ENCODE results near the gene GRK3. TPM values are rescaled to one million over a fixed set of nuclear protein-coding genes. Genes with fewer than 3 reads are reported as not detected.

GRK3 gene
- total and polyA plus RNA-seq, 12 donors: 0.97 to 9.0 (median 5.2) TPM

DNA sequence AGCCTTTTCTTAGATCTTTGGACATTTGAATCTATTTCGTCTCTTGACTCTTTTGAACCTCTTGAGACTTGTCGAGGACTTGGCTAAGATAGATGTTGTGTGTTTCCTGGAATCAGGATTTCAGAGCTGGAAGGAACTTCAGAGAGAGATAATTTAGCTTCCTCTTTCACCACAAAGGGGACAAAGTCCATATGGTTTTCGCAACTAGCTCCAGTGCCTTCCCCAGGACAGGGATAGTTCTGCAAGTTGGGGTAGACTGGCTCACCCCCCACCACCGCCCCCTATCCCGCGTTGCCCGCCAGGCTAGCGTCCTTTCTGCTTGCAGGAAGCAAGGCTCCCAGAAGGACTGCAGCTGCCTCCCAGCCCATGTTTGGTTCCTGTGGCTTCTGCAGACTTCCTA lies 101.8 kb downstream of the GRK3 start:
- Histone ChIP-seq H3K4me3 (peak overlapping the region in 5 of 10 donors; percentile 3 to 20 (median 12)), H3K36me3 (no peaks in the 10 kb centered on the region), H3K9me3 (no peaks in the 10 kb centered on the region), H3K4me1 (peaks cover 0 to 52% (median 20%) of the 10 kb centered on the region in 9 donors), H3K27me3 (no peaks in the 10 kb centered on the region), H3K27ac (peak overlapping the region in 7 of 10 donors; percentile 5 to 74 (median 35))
- peak; percentile 60 to 87 (median 68) for ATAC-seq
- TF ChIP-seq, protein P1, sequence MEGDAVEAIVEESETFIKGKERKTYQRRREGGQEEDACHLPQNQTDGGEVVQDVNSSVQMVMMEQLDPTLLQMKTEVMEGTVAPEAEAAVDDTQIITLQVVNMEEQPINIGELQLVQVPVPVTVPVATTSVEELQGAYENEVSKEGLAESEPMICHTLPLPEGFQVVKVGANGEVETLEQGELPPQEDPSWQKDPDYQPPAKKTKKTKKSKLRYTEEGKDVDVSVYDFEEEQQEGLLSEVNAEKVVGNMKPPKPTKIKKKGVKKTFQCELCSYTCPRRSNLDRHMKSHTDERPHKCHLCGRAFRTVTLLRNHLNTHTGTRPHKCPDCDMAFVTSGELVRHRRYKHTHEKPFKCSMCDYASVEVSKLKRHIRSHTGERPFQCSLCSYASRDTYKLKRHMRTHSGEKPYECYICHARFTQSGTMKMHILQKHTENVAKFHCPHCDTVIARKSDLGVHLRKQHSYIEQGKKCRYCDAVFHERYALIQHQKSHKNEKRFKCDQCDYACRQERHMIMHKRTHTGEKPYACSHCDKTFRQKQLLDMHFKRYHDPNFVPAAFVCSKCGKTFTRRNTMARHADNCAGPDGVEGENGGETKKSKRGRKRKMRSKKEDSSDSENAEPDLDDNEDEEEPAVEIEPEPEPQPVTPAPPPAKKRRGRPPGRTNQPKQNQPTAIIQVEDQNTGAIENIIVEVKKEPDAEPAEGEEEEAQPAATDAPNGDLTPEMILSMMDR (IDR thresholded peaks at IDR 0.05): peak in 1 of 9 donors; percentile 16
- WGBS, 2 donors: 22 to 34% methylated on average over 8 of the region's 8 CpGs
- DNase-seq: peak; percentile 52 to 63
- intact Hi-C loops (cut with DNase I): loop anchor here in 1 of 10 donors (10.0 kb wide), 1 partner anchor 102 kb away; the partner anchor contains the start of gene GRK3

DNA sequence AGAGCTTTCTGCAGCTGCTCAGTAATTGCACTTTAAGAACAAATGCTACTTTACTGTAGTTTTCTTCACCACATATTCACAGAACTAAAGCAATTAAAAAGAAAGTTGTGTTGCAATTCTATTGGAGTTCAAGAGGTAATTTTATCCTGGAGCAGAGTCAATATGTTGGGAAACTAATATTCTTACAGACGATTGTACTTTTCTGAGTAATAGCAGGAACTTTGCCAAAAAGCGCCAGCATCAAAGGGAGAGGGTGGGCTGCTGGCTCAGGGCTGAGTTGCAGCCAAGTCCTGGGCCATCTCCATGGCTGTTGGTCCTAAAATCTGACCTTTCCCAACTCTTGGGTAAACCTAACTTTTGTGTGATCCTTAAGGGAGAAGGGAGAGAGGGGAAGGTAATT lies 104.0 kb downstream of the GRK3 start:
- Histone ChIP-seq H3K4me3 (no peak overlapping the region), H3K9me3 (no peaks in the 10 kb centered on the region), H3K36me3 (no peaks in the 10 kb centered on the region), H3K27me3 (no peaks in the 10 kb centered on the region), H3K4me1 (peaks cover 0 to 47% (median 13%) of the 10 kb centered on the region in 9 donors), H3K27ac (no peak overlapping the region)
- TF ChIP-seq, protein P1 (IDR thresholded peaks at IDR 0.05): no peak
- DNase-seq: no peak
- intact Hi-C loops (cut with DNase I): loop anchor here in 1 of 10 donors (10.0 kb wide), 1 partner anchor 104 kb away; the partner anchor contains the start of gene GRK3
- WGBS, 2 donors: 41 to 53% methylated on average over 2 of the region's 2 CpGs
- ATAC-seq: peak in 1 of 8 donors; percentile 32

- ATAC-seq: peak in 2 of 8 donors; percentile 14 to 19
- intact Hi-C loops (cut with DNase I): loop anchor here in 1 of 10 donors (10.0 kb wide), 1 partner anchor 105 kb away; the partner anchor contains the start of gene GRK3
- H3K27ac ChIP-seq: peak overlapping the region in 1 of 10 donors; percentile 39
- no peaks in the 10 kb centered on the region for H3K9me3 ChIP-seq
- 84 to 86% methylated on average over 5 of the region's 5 CpGs for WGBS, 2 donors
- H3K27me3 ChIP-seq: no peaks in the 10 kb centered on the region
- H3K4me3 ChIP-seq: no peak overlapping the region
- H3K4me1 ChIP-seq: peaks cover 0 to 47% (median 9%) of the 10 kb centered on the region in 9 donors
- peaks cover 0 to 6% (median 0%) of the 10 kb centered on the region in 9 donors for H3K36me3 ChIP-seq
- no peak for DNase-seq
- TF ChIP-seq, protein P1 (IDR thresholded peaks at IDR 0.05): no peak
Observed at GRCh38 chr22:25669253-25670069, 105.0 kb downstream of the GRK3 start.

GRCh38 chr22:25670070-25670461 lies 105.6 kb downstream of the GRK3 start:
- DNase-seq: no peak
- Histone ChIP-seq H3K36me3 (peaks cover 0 to 9% (median 0%) of the 10 kb centered on the region in 9 donors), H3K4me3 (no peak overlapping the region), H3K27me3 (no peaks in the 10 kb centered on the region), H3K4me1 (peaks cover 0 to 47% (median 9%) of the 10 kb centered on the region in 9 donors), H3K27ac (peak overlapping the region in 1 of 10 donors; percentile 39), H3K9me3 (no peaks in the 10 kb centered on the region)
- intact Hi-C loops (cut with DNase I): no loop called here
- TF ChIP-seq, protein P1 (IDR thresholded peaks at IDR 0.05): no peak
- 94 to 97% methylated on average over 6 of the region's 6 CpGs for WGBS, 2 donors
- ATAC-seq: no peak
